ENCODE measurements around the gene FMO3.

GRCh38 chr1:171052977-171053376 lies 37.7 kb upstream of the FMO3 start:
- TF ChIP-seq TAF1 (IDR thresholded peaks at IDR 0.05; ENCODE audit: low read depth) (no peak), EP300 (conservative IDR thresholded peaks at IDR 0.05; ENCODE audit: poor library complexity, severe bottlenecking) (no peak), EZH2 (IDR thresholded peaks at IDR 0.05; ENCODE audit: borderline replicate concordance, insufficient read depth, low read length, poor library complexity, severe bottlenecking) (no peak)
